NCI-H510A (cell line): ENCODE data around the gene TNNC2.
A peak's percentile ranks its signal among the peaks of the same experiment; 100 is the strongest.
"Not testable (repeated sequence)": the region's sequence is repeated elsewhere in the genome, so short reads cannot be mapped to it uniquely, and the experiment has no call there.

Experiments used
- DNase-seq: peaks from one replicate; lab custom pipeline; 2025; lab: John Stamatoyannopoulos, UW

TNNC2 gene

DNA sequence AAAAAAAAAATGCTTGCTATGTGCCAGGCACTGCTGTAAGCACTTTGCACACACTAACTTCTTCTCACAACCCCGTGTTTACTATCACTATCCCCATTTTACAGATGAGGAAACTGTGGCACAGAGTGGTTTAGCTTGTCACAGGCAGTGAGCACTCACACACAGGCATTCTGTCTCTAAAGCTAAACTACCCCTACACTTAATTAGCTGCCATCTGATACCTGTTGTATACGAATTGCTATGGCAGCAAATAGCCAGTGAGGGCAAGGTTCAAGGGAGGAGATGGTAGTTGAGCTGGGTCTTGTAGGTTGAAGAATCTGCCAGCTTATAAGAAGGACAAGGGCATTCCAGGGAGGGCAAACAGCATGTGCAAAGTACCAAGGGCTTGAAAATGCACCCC is 5.2 kb downstream of the TNNC2 start:
- DNase-seq = no peak

GRCh38 chr20:45819466-45819865 is 7.6 kb downstream of the TNNC2 start:
- no peak for DNase-seq

DNA sequence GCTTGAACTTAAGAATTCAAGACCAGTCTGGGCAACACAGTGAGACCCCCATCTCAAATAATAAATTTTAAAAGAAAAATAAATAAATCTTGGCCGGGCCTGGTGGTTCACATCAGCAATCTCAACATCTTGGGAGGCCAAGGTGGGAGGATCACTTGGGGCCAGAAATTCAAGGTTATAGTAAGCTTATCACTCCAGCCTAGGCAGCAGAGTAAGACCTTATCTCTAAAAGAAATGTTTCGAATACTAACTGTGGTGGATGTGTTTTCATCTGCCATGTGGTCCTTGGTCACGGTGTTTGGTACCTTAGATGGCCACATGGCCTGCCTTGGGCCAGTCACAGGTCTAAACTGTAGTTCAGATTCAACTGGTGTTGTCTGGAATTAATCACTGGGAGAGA is 8.9 kb downstream of the TNNC2 start:
- no peak for DNase-seq

DNA sequence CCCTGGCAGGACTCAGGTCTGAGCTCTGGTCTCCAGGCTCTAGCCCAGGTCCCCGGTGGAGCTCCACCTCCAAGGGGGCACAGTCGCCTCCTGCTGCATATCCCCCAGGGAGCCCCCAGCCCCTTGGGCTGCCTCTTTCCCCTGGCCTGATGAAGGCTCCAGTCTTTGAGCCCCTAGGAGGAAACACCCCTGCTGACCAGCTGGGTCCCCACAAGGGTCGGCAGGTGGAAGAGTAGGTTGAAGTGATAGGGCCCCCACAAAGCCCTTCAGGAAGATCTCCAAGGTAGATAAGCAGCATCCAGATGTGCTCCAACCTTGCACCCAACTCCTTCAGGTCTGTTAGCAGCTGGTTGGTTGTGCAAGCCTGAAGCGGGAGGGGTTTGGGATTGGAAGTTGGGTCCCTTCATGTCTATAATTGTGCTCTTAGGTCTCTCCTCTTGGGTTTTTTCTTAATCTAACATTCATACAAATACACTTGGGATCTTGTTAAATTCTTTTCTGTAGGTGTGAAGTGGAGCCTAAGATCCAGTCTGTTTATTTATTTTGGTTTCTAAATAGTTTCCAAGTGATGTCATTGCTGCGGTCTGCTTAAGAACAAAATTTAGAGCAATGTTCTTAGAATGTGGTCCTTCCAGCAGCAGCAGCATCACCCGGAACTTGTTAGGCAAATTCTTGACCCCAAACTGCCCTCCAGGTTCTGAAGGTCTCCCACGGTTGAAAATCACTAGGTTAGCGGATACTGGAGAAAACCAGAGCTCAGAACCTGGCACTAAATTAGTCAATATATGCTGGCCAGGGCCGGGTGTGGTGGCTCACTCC is 9.5 kb downstream of the TNNC2 start:
- no peak for DNase-seq

GRCh38 chr20:45816951-45817350 is 10.2 kb downstream of the TNNC2 start:
- DNase-seq = no peak

DNA sequence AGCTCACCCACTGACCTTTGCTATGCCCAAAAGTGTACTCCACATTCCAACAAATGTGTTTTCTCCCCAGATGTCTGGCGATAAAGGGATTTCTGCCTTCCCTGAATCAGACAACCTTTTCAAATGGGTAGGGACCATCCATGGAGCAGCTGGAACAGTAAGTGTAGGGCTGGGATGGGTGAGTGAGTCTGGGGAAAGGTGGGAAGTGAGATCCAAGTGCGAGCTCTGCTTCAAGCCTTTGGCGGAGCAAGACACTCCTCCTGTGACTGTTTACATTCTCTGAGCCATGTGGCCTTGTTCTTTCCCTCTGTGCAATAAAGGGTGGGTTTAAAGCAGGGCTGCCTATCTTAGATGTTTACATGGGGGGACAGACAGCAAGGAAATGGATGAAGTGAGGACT is 12.8 kb downstream of the TNNC2 start:
- no peak for DNase-seq

GRCh38 chr20:45813489-45813888 is 13.6 kb downstream of the TNNC2 start:
- DNase-seq = no peak

GRCh38 chr20:45813006-45813340 is 14.1 kb downstream of the TNNC2 start:
- DNase-seq = no peak

- peak; percentile 95 for DNase-seq
These were observed 14.7 kb downstream of the TNNC2 start, which contains the start of gene UBE2C for GRCh38 chr20:45812157-45813005. Gene UBE2C, plus strand, starts transcription at chr20:45812644. Its CDS starts 52 bp downstream, at chr20:45812696.

DNA sequence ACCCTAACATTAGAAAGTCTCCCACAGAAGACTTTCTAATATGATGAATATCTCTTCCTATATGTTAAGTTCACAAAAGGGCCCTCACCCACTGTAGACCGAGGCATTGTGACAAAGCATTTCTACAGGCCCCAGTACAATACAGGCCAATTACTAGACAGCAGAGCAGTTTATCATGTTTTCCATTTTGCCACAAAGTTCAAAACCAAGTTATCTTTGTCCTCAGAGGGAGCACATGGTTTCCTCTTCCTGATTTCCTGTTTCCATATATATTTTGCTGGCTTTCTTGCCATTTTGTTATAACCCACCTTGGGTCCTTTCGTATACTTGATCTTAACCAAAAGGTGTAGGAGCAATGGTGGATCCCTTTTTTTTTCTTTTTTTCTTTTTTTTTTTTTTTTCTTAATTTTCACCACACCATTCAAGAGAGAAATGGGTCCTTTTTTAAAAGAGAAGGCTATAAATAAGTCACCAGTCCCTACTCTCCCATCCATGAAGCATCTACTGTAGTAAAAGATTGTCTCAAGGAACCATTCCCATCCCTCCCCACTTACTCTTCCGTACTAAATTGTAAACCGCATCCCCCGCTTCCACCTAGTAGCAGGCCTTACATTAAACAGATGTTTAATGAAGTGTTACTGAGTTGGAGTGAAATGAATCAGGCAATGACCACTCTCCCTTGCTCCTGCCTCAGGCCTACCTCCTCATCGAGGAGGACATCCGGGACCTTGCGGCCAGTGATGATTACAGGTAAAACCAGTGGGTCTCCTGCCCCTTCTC is 16.7 kb downstream of the TNNC2 start:
- DNase-seq = no peak

DNA sequence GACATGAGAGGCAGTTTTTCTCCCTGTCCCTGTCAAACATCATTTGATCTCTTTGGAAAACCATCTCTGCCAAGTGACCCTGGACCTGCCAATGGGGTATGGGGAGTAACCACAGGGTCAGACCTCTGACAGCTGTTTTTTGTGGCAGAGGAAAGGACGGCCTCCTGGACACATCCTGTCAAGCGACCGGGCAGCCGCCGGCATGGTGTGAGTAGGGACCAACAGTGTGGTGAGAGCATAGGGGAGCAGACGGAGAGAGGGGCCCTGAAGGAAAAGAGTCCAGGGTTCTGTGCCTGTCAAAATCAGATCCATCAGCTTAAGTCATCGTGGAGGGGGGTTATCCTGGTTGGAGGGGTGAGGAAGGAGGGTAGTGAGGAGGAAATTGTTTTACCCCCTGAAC is 25.3 kb downstream of the TNNC2 start:
- no peak for DNase-seq

DNA sequence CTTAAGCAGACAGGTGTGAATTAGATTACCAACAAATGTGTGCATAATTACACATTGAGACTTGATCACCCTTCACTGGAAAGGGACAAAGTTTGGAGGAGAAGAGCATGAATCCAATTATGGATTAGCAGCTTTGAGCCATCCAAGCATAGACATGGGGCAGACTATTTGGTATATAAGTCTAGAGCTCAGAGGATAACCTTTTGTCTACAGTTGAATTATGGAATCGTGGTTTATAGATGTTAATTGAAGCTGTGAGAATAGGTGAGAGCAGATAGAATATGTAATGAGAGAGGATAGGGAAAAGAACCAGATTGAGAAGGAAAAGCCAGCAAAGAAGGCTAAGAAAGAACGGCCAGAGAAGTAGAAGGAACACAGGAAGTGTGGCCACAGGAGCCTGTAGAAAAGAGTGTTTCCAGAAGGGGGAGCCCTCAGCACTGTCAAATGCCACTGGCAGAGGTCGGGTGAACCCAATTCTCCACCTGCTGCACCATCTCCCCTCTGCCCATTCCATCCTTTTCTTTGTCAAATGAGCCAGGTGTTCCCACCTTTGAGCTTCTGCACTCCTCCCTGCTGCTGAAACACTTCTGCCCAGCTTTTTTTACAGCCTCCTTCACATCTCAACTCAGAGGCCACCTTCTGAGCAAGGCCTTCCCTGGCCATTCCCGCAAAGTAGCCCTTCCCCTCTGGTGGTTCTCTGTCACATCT is 28.0 kb downstream of the TNNC2 start:
- DNase-seq = no peak

GRCh38 chr20:45797955-45798354 is 29.2 kb downstream of the TNNC2 start:
- not testable (repeated sequence) for DNase-seq

GRCh38 chr20:45797510-45797909 is 29.6 kb downstream of the TNNC2 start:
- DNase-seq = not testable (repeated sequence)

GRCh38 chr20:45796337-45797065 is 30.6 kb downstream of the TNNC2 start:
- DNase-seq = no peak

GRCh38 chr20:45792317-45793118 is 34.6 kb downstream of the TNNC2 start:
- DNase-seq = no peak

DNA sequence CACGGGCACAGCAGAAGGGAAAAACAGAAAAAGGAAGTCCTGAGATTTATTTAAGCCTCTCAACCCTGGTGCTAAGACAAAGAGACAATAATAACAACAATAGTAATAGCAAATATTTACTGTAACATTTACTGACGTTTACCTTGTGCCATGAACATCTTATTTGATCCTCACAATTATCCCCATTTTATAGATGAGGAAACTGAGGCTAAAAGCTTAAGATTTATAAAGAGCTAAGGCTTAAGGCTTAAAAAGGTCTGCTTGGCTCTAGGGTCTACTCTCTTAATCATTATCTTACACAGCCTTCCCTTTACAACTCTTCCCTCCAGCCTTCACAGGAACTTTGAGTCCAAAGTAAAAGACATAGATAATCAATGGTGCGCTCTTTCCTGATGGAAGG is 38.8 kb downstream of the TNNC2 start:
- DNase-seq = no peak

- DNase-seq = no peak
These were observed 43.3 kb downstream of the TNNC2 start for GRCh38 chr20:45783656-45784294.

DNA sequence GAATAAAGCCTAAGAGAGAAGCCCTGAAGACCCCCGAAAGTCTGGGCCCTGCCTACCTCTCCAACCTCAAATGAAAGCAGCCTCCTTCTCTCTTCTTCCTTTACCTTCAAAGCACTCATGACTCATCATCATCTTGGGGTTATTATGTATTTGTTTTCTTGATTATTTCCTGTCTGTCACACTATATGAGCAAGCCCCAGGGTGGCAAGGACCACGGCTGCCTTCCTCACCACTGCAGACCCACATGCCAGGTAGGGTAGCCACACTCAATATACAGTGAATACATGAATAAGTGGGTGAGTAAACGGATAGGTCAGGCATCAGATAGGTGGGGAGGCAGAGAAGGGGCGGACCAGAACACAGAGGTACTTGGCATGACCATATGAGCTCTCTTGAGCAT is 44.2 kb downstream of the TNNC2 start:
- no peak for DNase-seq
